ENCODE data around the gene ISY1.
"Not testable (repeated sequence)": the region's sequence is repeated elsewhere in the genome, so short reads cannot be mapped to it uniquely, and the experiment has no call there.

The ISY1 gene

DNA sequence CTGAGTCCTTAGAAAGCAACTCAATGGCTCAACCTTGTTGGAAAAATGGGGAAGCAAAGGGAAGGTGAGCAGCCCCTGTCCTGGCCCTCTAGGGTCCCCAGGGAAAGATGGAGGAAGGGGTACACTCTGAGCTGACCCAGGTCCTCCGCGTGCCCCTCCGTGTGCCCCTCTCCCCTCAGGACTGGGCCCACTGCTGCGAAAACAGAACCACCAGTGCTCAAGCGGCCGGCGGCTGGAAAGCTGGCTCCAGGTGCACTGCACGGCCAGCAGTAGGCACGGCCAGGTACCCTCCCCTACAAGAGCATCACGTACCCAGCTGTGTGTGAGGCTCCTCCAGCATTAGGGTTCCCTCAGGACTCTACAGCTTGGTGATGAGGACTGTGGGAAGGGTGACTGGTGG, 65.6 kb downstream of the ISY1 start:
- Histone ChIP-seq H3K4me3 (ENCODE audit: low read depth, low read length) (no peak overlapping the region), H3K27me3 (ENCODE audit: insufficient read depth, low read depth, severe bottlenecking) (no peaks in the 10 kb centered on the region), H3K36me3 (no peaks in the 10 kb centered on the region; the same call in 1 of the 2 replicates), H3K9me3 (ENCODE audit: severe bottlenecking) (no peaks in the 10 kb centered on the region), H3K27ac (no peak overlapping the region)
- no peak for DNase-seq
- TF ChIP-seq, protein P1, sequence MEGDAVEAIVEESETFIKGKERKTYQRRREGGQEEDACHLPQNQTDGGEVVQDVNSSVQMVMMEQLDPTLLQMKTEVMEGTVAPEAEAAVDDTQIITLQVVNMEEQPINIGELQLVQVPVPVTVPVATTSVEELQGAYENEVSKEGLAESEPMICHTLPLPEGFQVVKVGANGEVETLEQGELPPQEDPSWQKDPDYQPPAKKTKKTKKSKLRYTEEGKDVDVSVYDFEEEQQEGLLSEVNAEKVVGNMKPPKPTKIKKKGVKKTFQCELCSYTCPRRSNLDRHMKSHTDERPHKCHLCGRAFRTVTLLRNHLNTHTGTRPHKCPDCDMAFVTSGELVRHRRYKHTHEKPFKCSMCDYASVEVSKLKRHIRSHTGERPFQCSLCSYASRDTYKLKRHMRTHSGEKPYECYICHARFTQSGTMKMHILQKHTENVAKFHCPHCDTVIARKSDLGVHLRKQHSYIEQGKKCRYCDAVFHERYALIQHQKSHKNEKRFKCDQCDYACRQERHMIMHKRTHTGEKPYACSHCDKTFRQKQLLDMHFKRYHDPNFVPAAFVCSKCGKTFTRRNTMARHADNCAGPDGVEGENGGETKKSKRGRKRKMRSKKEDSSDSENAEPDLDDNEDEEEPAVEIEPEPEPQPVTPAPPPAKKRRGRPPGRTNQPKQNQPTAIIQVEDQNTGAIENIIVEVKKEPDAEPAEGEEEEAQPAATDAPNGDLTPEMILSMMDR (IDR thresholded peaks at IDR 0.05; ENCODE audit: low read depth, low read length), result no peak

DNA sequence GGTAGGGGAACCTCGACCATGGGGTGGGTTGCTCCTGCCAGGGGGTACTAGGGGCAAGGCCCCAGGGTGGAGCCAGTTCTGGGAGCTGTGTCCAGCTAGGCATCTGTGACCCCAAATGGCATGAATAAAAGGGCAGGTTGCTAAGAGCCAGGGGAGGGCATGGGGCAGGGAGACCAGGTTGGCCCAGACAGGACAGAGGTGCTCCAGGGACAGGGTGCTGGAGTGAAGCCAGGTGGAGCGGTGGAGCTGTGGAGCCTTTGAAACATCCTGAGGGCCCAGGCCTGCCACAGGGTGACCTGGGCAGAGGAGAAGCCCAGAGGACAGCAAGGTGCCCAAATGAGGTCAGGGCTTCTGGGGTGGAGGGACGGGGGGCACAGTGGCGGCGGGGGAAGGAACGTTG, 72.6 kb downstream of the ISY1 start:
- not testable (repeated sequence) for H3K27ac ChIP-seq; H3K36me3 ChIP-seq; DNase-seq; H3K27me3 ChIP-seq (ENCODE audit: insufficient read depth, low read depth, severe bottlenecking); H3K9me3 ChIP-seq (ENCODE audit: severe bottlenecking); H3K4me3 ChIP-seq (ENCODE audit: low read depth, low read length)

DNA sequence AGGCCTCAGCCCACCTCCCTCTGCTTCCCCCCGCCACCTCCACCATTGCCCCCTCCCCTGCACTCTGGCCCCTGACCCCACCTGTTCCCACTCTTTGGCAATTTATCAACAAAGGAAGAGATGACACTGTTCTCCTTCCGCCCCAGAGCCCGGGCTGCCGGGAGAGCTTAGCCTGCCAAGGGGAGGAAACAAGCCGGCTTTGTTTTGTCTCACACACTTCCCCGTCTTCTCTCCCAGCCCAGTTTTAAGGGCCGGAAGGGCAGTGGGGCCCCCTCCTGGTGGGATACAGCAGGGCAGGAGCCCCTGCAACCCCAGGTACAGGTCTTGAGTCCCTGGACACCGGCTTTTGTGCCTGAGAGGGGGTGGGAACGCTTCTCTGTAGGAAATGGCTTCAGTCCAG, 73.0 kb downstream of the ISY1 start:
- not testable (repeated sequence) for H3K9me3 ChIP-seq (ENCODE audit: severe bottlenecking); H3K4me3 ChIP-seq (ENCODE audit: low read depth, low read length); H3K27ac ChIP-seq; H3K36me3 ChIP-seq; H3K27me3 ChIP-seq (ENCODE audit: insufficient read depth, low read depth, severe bottlenecking)
- DNase-seq, result peak; percentile 63

DNA sequence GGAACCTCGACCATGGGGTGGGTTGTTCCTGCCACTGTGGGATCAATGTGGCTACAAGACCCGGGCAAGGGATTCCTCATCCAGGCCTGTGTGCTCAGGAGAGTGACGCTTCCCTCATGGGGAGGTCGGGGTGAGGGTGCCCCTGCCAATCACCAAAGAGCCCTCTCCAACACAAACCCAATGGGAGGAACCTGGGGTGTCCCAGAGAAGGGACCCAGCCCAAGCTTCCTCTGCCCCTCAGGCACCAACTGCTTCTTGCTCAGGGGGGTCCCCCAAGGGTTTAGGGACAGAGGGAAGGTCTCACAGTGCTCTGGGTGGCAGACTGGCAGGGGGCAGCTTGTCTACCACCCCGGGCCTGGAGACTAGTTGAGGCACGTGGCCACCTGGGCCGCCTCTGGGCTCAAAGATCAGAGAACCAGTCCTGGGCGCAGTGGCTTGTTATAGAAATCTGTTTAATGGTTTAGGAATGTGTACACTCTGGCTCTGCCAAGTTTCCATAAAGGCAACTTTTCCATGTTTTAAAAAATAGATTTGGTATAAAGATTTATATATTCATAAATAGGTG, 73.6 kb downstream of the ISY1 start:
- TF ChIP-seq, protein P1 (IDR thresholded peaks at IDR 0.05; ENCODE audit: low read depth, low read length), result no peak
- H3K27me3 ChIP-seq (ENCODE audit: insufficient read depth, low read depth, severe bottlenecking), result no peaks in the 10 kb centered on the region
- H3K36me3 ChIP-seq, result no peaks in the 10 kb centered on the region
- H3K9me3 ChIP-seq (ENCODE audit: severe bottlenecking), result no peaks in the 10 kb centered on the region
- no peak for DNase-seq
- no peak overlapping the region for H3K4me3 ChIP-seq (ENCODE audit: low read depth, low read length)
- H3K27ac ChIP-seq, result no peak overlapping the region

DNA sequence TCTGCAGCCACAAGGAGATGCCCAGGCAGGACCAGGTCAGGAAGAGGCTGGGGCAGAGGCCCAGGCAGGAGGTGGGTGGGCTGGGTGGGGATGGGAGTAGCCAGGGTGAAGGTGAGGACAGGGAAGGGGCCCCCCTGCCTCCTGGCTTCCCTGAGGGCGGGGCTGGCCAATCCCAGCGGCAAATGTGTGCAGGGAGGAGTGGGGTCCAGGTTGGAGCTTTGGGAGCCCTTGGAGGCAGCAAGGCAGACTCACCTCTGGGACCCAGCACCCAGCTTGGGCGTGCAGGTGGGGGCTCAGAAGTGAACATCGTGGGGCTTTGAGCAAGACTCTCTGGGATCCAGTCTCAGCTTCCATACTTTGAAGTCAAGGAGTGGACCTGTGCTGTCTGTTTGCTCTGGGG, 75.0 kb downstream of the ISY1 start:
- DNase-seq, result no peak
- no peaks in the 10 kb centered on the region for H3K9me3 ChIP-seq (ENCODE audit: severe bottlenecking)
- no peak overlapping the region for H3K27ac ChIP-seq
- H3K27me3 ChIP-seq (ENCODE audit: insufficient read depth, low read depth, severe bottlenecking), result no peaks in the 10 kb centered on the region
- H3K36me3 ChIP-seq, result no peaks in the 10 kb centered on the region
- TF ChIP-seq, protein P1 (IDR thresholded peaks at IDR 0.05; ENCODE audit: low read depth, low read length), result no peak
- no peak overlapping the region for H3K4me3 ChIP-seq (ENCODE audit: low read depth, low read length)

DNA sequence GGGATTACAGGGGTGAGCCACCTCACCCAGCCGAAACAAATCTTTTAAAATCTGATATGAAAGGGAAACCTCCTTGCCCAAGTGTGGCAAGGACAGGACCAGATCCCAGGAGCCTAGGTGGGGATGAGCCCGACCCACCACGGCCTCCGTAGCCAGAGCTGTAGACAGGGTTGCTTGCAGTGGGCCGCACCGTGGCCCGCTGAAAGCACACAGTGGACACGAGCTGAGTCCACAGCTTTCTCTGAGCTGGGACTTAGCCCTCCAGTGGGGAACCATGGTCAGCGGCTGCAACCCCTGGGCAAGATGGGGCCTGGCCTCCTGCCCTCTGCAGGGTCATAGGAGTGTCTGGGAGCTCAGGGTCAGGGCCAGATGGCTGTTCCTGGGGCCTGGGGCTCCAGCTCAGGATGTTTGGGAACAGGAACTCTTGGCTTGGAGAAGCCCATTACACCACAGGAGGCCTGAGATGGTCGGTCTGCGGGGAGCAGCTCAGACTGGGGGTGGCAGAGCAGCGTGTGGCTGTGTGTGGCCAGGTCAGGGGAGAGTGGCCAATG, 75.6 kb downstream of the ISY1 start:
- TF ChIP-seq, protein P1 (IDR thresholded peaks at IDR 0.05; ENCODE audit: low read depth, low read length), result no peak

DNA sequence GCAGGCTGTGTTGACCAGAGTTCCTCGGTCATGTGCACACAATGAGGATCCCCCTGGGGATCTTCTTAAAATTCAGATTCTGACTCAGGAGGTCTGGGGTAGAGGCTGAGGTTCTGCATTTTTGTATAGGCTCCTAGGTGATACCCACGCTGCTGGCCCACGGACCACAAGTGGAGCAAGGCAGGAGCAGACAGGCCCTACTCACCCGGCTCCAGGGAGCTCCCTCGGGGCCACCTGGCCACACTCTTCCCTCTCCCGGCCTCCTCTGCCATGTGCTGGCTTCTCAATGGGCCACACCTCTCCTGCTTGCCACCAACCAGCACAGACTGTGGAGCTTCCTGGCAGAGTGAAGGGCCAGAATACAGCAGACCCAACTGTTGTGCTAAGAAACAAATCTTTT, 76.4 kb downstream of the ISY1 start:
- no peak overlapping the region for H3K4me3 ChIP-seq (ENCODE audit: low read depth, low read length)
- no peaks in the 10 kb centered on the region for H3K9me3 ChIP-seq (ENCODE audit: severe bottlenecking)
- DNase-seq, result no peak
- H3K27ac ChIP-seq, result no peak overlapping the region
- no peaks in the 10 kb centered on the region for H3K36me3 ChIP-seq
- H3K27me3 ChIP-seq (ENCODE audit: insufficient read depth, low read depth, severe bottlenecking), result no peaks in the 10 kb centered on the region
- TF ChIP-seq, protein P1 (IDR thresholded peaks at IDR 0.05; ENCODE audit: low read depth, low read length), result no peak

More for the DNA sequence above, 75.6 kb downstream of the ISY1 start:
- H3K36me3 ChIP-seq, result no peaks in the 10 kb centered on the region
- no peaks in the 10 kb centered on the region for H3K9me3 ChIP-seq (ENCODE audit: severe bottlenecking)
- H3K27me3 ChIP-seq (ENCODE audit: insufficient read depth, low read depth, severe bottlenecking), result no peaks in the 10 kb centered on the region
- H3K27ac ChIP-seq, result no peak overlapping the region
- H3K4me3 ChIP-seq (ENCODE audit: low read depth, low read length), result no peak overlapping the region
- no peak for DNase-seq
